Measurements from ENCODE around the gene MAP3K4.

MAP3K4 gene

DNA sequence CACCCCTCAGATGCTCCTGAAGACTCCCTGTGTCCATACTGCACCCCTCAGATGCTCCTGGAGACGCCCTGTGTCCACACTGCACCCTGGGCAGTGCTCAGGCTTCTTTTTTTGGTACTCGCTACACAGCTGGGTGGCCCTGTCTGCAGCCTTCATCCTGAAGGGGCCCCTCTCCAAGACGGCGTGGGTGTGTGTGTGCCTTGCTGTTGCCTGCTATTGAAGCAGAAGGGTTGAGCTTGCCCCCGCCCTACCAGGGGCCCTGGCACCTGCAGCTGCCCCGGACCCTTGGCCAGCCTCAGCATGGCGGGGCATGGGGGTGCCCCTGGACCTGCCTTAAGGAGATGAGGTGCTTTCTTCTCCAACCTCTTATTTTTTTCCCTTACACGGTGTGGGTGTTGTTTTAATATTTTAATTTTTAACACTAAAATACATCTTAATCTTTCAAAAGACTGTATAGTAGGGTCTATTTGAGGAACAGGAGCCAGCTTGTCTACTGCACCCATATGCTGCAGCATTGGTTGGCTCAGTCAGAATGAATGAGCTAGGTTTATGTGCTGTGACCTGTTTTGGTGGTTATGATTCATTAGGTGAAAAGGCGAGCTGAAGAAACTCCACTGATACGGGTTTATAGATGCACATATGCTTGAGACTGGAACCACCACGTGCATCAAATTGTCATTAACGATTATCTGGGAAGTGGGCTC, 146.4 kb downstream of the MAP3K4 start:
- TF ChIP-seq, protein P1, sequence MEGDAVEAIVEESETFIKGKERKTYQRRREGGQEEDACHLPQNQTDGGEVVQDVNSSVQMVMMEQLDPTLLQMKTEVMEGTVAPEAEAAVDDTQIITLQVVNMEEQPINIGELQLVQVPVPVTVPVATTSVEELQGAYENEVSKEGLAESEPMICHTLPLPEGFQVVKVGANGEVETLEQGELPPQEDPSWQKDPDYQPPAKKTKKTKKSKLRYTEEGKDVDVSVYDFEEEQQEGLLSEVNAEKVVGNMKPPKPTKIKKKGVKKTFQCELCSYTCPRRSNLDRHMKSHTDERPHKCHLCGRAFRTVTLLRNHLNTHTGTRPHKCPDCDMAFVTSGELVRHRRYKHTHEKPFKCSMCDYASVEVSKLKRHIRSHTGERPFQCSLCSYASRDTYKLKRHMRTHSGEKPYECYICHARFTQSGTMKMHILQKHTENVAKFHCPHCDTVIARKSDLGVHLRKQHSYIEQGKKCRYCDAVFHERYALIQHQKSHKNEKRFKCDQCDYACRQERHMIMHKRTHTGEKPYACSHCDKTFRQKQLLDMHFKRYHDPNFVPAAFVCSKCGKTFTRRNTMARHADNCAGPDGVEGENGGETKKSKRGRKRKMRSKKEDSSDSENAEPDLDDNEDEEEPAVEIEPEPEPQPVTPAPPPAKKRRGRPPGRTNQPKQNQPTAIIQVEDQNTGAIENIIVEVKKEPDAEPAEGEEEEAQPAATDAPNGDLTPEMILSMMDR (IDR thresholded peaks at IDR 0.05; ENCODE audit: low read depth, low read length): no peak
- H3K4me3 ChIP-seq (replicated peaks in 1 of 2; ENCODE audit: low read depth in 2 of 2, low read length in 2 of 2): no peak overlapping the region
- no peak for DNase-seq (ENCODE audit: low read depth in 2 of 2)

DNA sequence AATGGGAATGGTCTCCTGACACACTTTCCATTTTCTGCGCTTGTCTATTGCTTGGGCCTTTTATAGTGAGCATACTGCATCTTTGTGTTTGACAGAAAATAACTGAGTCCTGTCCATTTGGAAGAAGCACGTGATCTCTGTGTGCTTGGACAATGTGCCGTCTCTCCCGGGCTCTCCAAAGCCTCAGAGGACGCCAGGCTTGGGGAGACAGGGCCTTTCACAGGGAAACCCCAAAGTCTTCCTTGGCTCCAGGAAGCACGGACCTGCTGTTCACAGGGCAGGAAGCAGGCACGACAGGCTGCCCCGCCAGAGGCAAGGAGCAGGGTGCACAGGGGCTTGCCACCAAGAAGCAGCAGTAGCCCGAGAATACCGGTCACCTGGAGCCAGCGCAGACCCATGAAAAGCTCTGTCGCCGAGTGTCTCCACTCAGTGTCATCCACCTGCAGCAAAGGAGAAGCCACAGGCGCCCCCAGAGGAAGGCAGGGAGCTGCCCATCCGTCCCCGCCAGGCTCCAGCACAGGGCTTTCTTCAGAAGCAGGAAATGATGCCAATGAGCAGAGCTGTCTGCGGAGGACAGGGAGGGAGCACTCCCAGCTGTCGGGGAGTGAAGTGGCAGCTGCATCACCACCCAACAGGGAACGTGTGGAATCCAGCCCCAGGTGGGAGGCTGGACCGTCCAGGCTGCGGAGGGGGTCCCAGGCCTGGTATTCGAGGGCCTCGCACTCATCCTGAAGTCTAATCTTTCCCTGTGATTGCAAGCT, 147.2 kb downstream of the MAP3K4 start:
- no peak overlapping the region for H3K4me3 ChIP-seq (replicated peaks in 1 of 2; ENCODE audit: low read depth in 2 of 2, low read length in 2 of 2)
- TF ChIP-seq, protein P1 (IDR thresholded peaks at IDR 0.05; ENCODE audit: low read depth, low read length): no peak
- no peak for DNase-seq (ENCODE audit: low read depth in 2 of 2)

DNA sequence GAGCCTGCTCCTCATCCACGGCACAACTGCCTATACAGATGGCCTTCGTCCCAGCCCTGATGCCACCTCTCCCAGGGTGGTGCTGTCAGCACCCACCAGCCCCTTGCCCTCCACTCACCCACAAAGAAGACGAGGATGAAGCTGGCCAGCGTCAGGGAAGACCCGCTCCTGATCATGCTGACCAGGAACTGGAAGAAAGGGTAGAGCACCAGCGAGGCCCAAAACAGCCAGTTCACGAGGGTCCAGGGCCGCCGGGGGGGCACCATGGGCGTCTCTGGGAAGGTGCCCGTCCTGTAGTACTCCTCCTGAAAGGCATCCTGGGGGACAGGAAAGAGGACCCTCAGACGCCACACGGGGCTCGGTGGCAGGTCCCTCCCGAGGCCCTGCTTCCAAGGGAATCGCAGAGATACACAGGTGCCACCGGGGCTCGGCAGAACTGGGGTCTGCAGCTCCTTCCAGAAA, 147.8 kb downstream of the MAP3K4 start:
- TF ChIP-seq, protein P1 (IDR thresholded peaks at IDR 0.05; ENCODE audit: low read depth, low read length): no peak
- no peak overlapping the region for H3K4me3 ChIP-seq (replicated peaks in 1 of 2; ENCODE audit: low read depth in 2 of 2, low read length in 2 of 2)
- no peak for DNase-seq (ENCODE audit: low read depth in 2 of 2)

DNA sequence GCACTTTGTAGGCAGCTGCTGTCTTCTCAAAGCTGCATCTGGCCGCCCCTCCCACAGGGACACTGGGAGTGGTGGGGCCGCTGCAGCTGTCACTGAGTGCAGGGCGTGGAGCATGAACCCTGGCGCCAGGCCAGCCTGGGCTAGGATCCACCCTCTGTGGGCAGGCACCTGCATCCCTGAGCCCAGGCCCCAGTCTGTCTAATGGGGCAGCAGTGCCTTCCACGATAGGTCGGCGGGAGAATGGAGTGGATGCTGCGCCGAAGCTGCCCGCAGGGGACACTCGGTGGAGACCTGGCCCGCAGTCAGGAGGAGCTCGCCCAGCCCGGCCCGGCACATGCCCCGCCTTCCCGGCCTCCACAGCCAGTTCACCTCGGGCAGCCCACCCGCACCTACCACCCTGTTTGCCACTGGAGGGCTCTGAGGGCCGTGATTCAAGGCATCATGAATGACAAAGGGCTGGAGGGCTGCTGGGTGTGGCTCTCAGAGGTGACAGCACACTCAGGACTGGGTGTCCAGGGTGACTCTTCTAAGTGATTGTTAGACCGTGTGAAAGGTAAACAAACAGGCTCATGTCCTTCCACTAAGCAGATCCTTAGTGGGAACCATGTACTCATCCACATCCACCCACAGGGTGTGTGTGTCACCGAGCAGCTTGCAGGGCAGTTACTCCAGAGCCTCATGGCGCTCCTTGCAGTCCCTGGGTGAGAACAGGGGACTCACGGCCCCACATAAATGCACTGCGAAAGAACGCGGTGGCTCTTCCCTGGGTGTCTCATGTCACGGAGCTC, 148.4 kb downstream of the MAP3K4 start:
- H3K4me3 ChIP-seq (replicated peaks in 1 of 2; ENCODE audit: low read depth in 2 of 2, low read length in 2 of 2): no peak overlapping the region
- DNase-seq (ENCODE audit: low read depth in 2 of 2): peak in 1 of 2 donors; percentile 16
- TF ChIP-seq, protein P1 (IDR thresholded peaks at IDR 0.05; ENCODE audit: low read depth, low read length): no peak

GRCh38 chr6:161140554-161140875, 148.9 kb downstream of the MAP3K4 start:
- DNase-seq (ENCODE audit: low read depth in 2 of 2): no peak
- TF ChIP-seq, protein P1 (IDR thresholded peaks at IDR 0.05; ENCODE audit: low read depth, low read length): no peak
- no peak overlapping the region for H3K4me3 ChIP-seq (replicated peaks in 1 of 2; ENCODE audit: low read depth in 2 of 2, low read length in 2 of 2)

- no peak overlapping the region for H3K4me3 ChIP-seq (replicated peaks in 1 of 2; ENCODE audit: low read depth in 2 of 2, low read length in 2 of 2)
- TF ChIP-seq, protein P1 (IDR thresholded peaks at IDR 0.05; ENCODE audit: low read depth, low read length): no peak
- peak in 1 of 2 donors; percentile 30 for DNase-seq (ENCODE audit: low read depth in 2 of 2)
Measured at GRCh38 chr6:161141173-161141572, 149.6 kb downstream of the MAP3K4 start.
